ENCODE measurements around the gene IPP. TPM values are rescaled to one million over a fixed set of nuclear protein-coding genes. Genes with fewer than 3 reads are reported as not detected.
A peak's percentile ranks its signal among the peaks of the same experiment; 100 is the strongest.

The IPP gene
- total RNA-seq, 2 donors from 2014 or later: 7.2 to 8.2 TPM

- H3K4me1 ChIP-seq: peaks cover 0 to 31% of the 10 kb centered on the region in 2 donors
Observed at GRCh38 chr1:45687754-45688740, 62.4 kb downstream of the IPP start, which contains the start of gene TMEM69. Gene TMEM69, plus strand, starts transcription at chr1:45688181. Its CDS starts 2,888 bp downstream, at chr1:45691069.

GRCh38 chr1:45687014-45687753 lies 63.3 kb downstream of the IPP start:
- peaks cover 0 to 39% of the 10 kb centered on the region in 2 donors for H3K4me1 ChIP-seq
- H3K36me3 ChIP-seq: no peaks in the 10 kb centered on the region
- no peaks in the 10 kb centered on the region for H3K27me3 ChIP-seq
- DNase-seq (ENCODE audit: low spot score): peak; percentile 98
- no peak for TF ChIP-seq CTCF (IDR thresholded peaks at IDR 0.05)
- H3K4me3 ChIP-seq: peak overlapping the region; percentile 88 to 97
- no peaks in the 10 kb centered on the region for H3K9me3 ChIP-seq
- peak overlapping the region; percentile 98 to 99 for H3K27ac ChIP-seq

More at GRCh38 chr1:45687754-45688740, 62.4 kb downstream of the IPP start, which contains the start of gene TMEM69:
- peak; percentile 78 for DNase-seq (ENCODE audit: low spot score)
- H3K27ac ChIP-seq: peak within 1 kb of the TSS; percentile 98 to 99
- no peaks in the 10 kb centered on the region for H3K27me3 ChIP-seq
- no peaks in the 10 kb centered on the region for H3K9me3 ChIP-seq
- peak within 1 kb of the TSS; percentile 88 to 97 for H3K4me3 ChIP-seq
- H3K36me3 ChIP-seq: no peaks in the 10 kb centered on the region
- TF ChIP-seq CTCF (IDR thresholded peaks at IDR 0.05): peak in 1 of 2 donors; percentile 28

GRCh38 chr1:45686288-45687013 lies 64.0 kb downstream of the IPP start, which contains the start of gene GPBP1L1:
Gene GPBP1L1, minus strand, starts transcription at chr1:45686533. Its CDS starts 27,446 bp downstream, at chr1:45659087.
- H3K27ac ChIP-seq: peak within 1 kb of the TSS; percentile 98 to 99
- peak; percentile 97 for DNase-seq (ENCODE audit: low spot score)
- no peaks in the 10 kb centered on the region for H3K9me3 ChIP-seq
- peak within 1 kb of the TSS; percentile 88 to 97 for H3K4me3 ChIP-seq
- H3K27me3 ChIP-seq: no peaks in the 10 kb centered on the region
- H3K4me1 ChIP-seq: peaks cover 0 to 43% of the 10 kb centered on the region in 2 donors
- H3K36me3 ChIP-seq: no peaks in the 10 kb centered on the region
- no peak for TF ChIP-seq CTCF (IDR thresholded peaks at IDR 0.05)

GRCh38 chr1:45686015-45686287 lies 64.5 kb downstream of the IPP start:
- Histone ChIP-seq H3K27me3 (no peaks in the 10 kb centered on the region), H3K4me3 (peak overlapping the region; percentile 88 to 97), H3K4me1 (peaks cover 0 to 46% of the 10 kb centered on the region in 2 donors), H3K9me3 (no peaks in the 10 kb centered on the region), H3K36me3 (no peaks in the 10 kb centered on the region), H3K27ac (peak overlapping the region; percentile 98 to 99)
- peak; percentile 66 for DNase-seq (ENCODE audit: low spot score)
- no peak for TF ChIP-seq CTCF (IDR thresholded peaks at IDR 0.05)

GRCh38 chr1:45685308-45686014 lies 65.0 kb downstream of the IPP start:
- peaks cover 0 to 50% of the 10 kb centered on the region in 2 donors for H3K4me1 ChIP-seq
- no peaks in the 10 kb centered on the region for H3K36me3 ChIP-seq
- peak overlapping the region; percentile 98 to 99 for H3K27ac ChIP-seq
- TF ChIP-seq CTCF (IDR thresholded peaks at IDR 0.05): no peak
- no peak for DNase-seq (ENCODE audit: low spot score)
- H3K27me3 ChIP-seq: no peaks in the 10 kb centered on the region
- no peaks in the 10 kb centered on the region for H3K9me3 ChIP-seq
- H3K4me3 ChIP-seq: peak overlapping the region; percentile 88 to 97

Data from right atrium auricular region (tissue), 2 donors.